ENCODE measurements around the gene MECP2.

The MECP2 gene

GRCh38 chrX:154030715-154031305 lies 66.7 kb downstream of the MECP2 start:
- no peak for DNase-seq

- no peak for DNase-seq
These were observed 67.3 kb downstream of the MECP2 start for GRCh38 chrX:154030266-154030665.

- no peak for DNase-seq
These were observed 68.1 kb downstream of the MECP2 start for GRCh38 chrX:154029439-154029838.

GRCh38 chrX:154028502-154029184 lies 68.9 kb downstream of the MECP2 start:
- no peak for DNase-seq

GRCh38 chrX:154027986-154028385 lies 69.5 kb downstream of the MECP2 start:
- DNase-seq: no peak

GRCh38 chrX:154027022-154027402 lies 70.5 kb downstream of the MECP2 start:
- no peak for DNase-seq

- no peak for DNase-seq
These were observed 71.1 kb downstream of the MECP2 start for GRCh38 chrX:154026136-154027021.

- no peak for DNase-seq
These were observed 72.3 kb downstream of the MECP2 start for GRCh38 chrX:154025230-154025629.

GRCh38 chrX:154024271-154024670 lies 73.2 kb downstream of the MECP2 start:
- no peak for DNase-seq

GRCh38 chrX:154023276-154024000 lies 74.1 kb downstream of the MECP2 start:
- DNase-seq: no peak

- no peak for DNase-seq
These were observed 75.4 kb downstream of the MECP2 start for GRCh38 chrX:154022108-154022507.

GRCh38 chrX:154021131-154021611 lies 76.3 kb downstream of the MECP2 start:
- no peak for DNase-seq

- no peak for DNase-seq
These were observed 76.9 kb downstream of the MECP2 start for GRCh38 chrX:154020536-154021115.

GRCh38 chrX:154019633-154020528 lies 77.6 kb downstream of the MECP2 start, which contains the start of gene IRAK1:
Gene IRAK1, minus strand, starts transcription at chrX:154019902. Its CDS starts 90 bp downstream, at chrX:154019812.
- DNase-seq: peak; percentile 73

- DNase-seq: no peak
These were observed 78.4 kb downstream of the MECP2 start for GRCh38 chrX:154019061-154019621.

GRCh38 chrX:154018518-154019060 lies 78.9 kb downstream of the MECP2 start:
- DNase-seq: no peak

- no peak for DNase-seq
These were observed 79.6 kb downstream of the MECP2 start for GRCh38 chrX:154017766-154018517.

- no peak for DNase-seq
These were observed 81.0 kb downstream of the MECP2 start for GRCh38 chrX:154016366-154017076.

GRCh38 chrX:154015581-154016264 lies 81.8 kb downstream of the MECP2 start:
- no peak for DNase-seq

Data from right forelimb (tissue), 1 donor.